ENCODE results near the gene COL13A1. TPM values are rescaled to one million over a fixed set of nuclear protein-coding genes. Genes with fewer than 3 reads are reported as not detected.
A peak's percentile ranks its signal among the peaks of the same experiment; 100 is the strongest.

The COL13A1 gene
- 0.43 and 0.47 TPM in 2 replicates for total RNA-seq
- long read RNA-seq: 0 reads

GRCh38 chr10:69801434-69802315 lies at the start of gene COL13A1:
Gene COL13A1 (plus strand): TSS chr10:69801906. CDS start chr10:69802424, 518 bp downstream.
- no peak for TF ChIP-seq CTCF (IDR thresholded peaks at IDR 0.05; ENCODE audit: unreplicated experiment)
- peak within 1 kb of the TSS; percentile 72 for H3K4me3 Mint-ChIP-seq (ENCODE audit: low read depth)
- H3K4me1 Mint-ChIP-seq (ENCODE audit: low read depth): peaks cover 10% of the 10 kb centered on the region
- no peaks in the 10 kb centered on the region for H3K9me3 Mint-ChIP-seq (ENCODE audit: low read depth)
- H3K27ac Mint-ChIP-seq: peak within 1 kb of the TSS; percentile 42
- H3K27me3 Mint-ChIP-seq: peaks cover 78% of the 10 kb centered on the region
- DNase-seq (ENCODE audit: low spot score, unreplicated experiment): peak; percentile 26
- H3K36me3 Mint-ChIP-seq (ENCODE audit: insufficient read depth): no peaks in the 10 kb centered on the region

GRCh38 chr10:69752479-69752878 lies 49.2 kb upstream of the COL13A1 start:
- Mint-ChIP-seq H3K27me3 (peaks cover 39% of the 10 kb centered on the region), H3K4me1 (ENCODE audit: low read depth) (no peaks in the 10 kb centered on the region), H3K9me3 (ENCODE audit: low read depth) (no peaks in the 10 kb centered on the region), H3K36me3 (ENCODE audit: insufficient read depth) (no peaks in the 10 kb centered on the region), H3K4me3 (ENCODE audit: low read depth) (no peak overlapping the region), H3K27ac (no peak overlapping the region)
- DNase-seq (ENCODE audit: low spot score, unreplicated experiment): no peak
- no peak for TF ChIP-seq CTCF (IDR thresholded peaks at IDR 0.05; ENCODE audit: unreplicated experiment)

- Mint-ChIP-seq H3K27ac (no peak overlapping the region), H3K4me1 (ENCODE audit: low read depth) (no peaks in the 10 kb centered on the region), H3K9me3 (ENCODE audit: low read depth) (no peaks in the 10 kb centered on the region), H3K27me3 (peaks cover 28% of the 10 kb centered on the region), H3K4me3 (ENCODE audit: low read depth) (no peak overlapping the region), H3K36me3 (ENCODE audit: insufficient read depth) (no peaks in the 10 kb centered on the region)
- TF ChIP-seq CTCF (IDR thresholded peaks at IDR 0.05; ENCODE audit: unreplicated experiment): no peak
- DNase-seq (ENCODE audit: low spot score, unreplicated experiment): no peak
Measured at GRCh38 chr10:69756279-69756678, 45.4 kb upstream of the COL13A1 start.

- Mint-ChIP-seq H3K4me1 (ENCODE audit: low read depth) (no peaks in the 10 kb centered on the region), H3K4me3 (ENCODE audit: low read depth) (no peak overlapping the region), H3K27ac (no peak overlapping the region), H3K36me3 (ENCODE audit: insufficient read depth) (no peaks in the 10 kb centered on the region), H3K9me3 (ENCODE audit: low read depth) (no peaks in the 10 kb centered on the region), H3K27me3 (peaks cover 25% of the 10 kb centered on the region)
- TF ChIP-seq CTCF (IDR thresholded peaks at IDR 0.05; ENCODE audit: unreplicated experiment): no peak
- DNase-seq (ENCODE audit: low spot score, unreplicated experiment): no peak
Measured at GRCh38 chr10:69757206-69757552, 44.5 kb upstream of the COL13A1 start.

- DNase-seq (ENCODE audit: low spot score, unreplicated experiment): no peak
- no peak for TF ChIP-seq CTCF (IDR thresholded peaks at IDR 0.05; ENCODE audit: unreplicated experiment)
Measured at GRCh38 chr10:69757553-69758309, 44.0 kb upstream of the COL13A1 start.

More at GRCh38 chr10:69757553-69758309, 44.0 kb upstream of the COL13A1 start:
- peak overlapping the region; percentile 21 for H3K27ac Mint-ChIP-seq
- H3K4me1 Mint-ChIP-seq (ENCODE audit: low read depth): no peaks in the 10 kb centered on the region
- no peaks in the 10 kb centered on the region for H3K36me3 Mint-ChIP-seq (ENCODE audit: insufficient read depth)
- peaks cover 24% of the 10 kb centered on the region for H3K27me3 Mint-ChIP-seq
- H3K4me3 Mint-ChIP-seq (ENCODE audit: low read depth): no peak overlapping the region
- H3K9me3 Mint-ChIP-seq (ENCODE audit: low read depth): no peaks in the 10 kb centered on the region

All from progenitor cell of endocrine pancreas (in vitro differentiated cells).